Measurements from ENCODE around the gene WDR90.

Gene WDR90

GRCh38 chr16:684071-684794 lies 35.1 kb downstream of the WDR90 start, which contains the start of gene JMJD8:
TSS of gene JMJD8 (minus strand) at chr16:684334. CDS start at chr16:684319, 15 bp downstream.
- TF ChIP-seq CTCF (IDR thresholded peaks at IDR 0.05; ENCODE audit: extremely low read depth, missing control alignments) = no peak
- peak; percentile 99 for DNase-seq (ENCODE audit: low spot score)

GRCh38 chr16:684961-685696 lies 36.0 kb downstream of the WDR90 start:
- TF ChIP-seq CTCF (IDR thresholded peaks at IDR 0.05; ENCODE audit: extremely low read depth, missing control alignments) = no peak
- DNase-seq (ENCODE audit: low spot score) = no peak

- TF ChIP-seq CTCF (IDR thresholded peaks at IDR 0.05; ENCODE audit: extremely low read depth, missing control alignments) = no peak
- peak; percentile 29 for DNase-seq (ENCODE audit: low spot score)
These were observed 36.8 kb downstream of the WDR90 start for GRCh38 chr16:685967-686366.

- DNase-seq (ENCODE audit: low spot score) = no peak
- no peak for TF ChIP-seq CTCF (IDR thresholded peaks at IDR 0.05; ENCODE audit: extremely low read depth, missing control alignments)
These were observed 37.5 kb downstream of the WDR90 start for GRCh38 chr16:686459-687260.

- no peak for DNase-seq (ENCODE audit: low spot score)
- TF ChIP-seq CTCF (IDR thresholded peaks at IDR 0.05; ENCODE audit: extremely low read depth, missing control alignments) = no peak
These were observed 38.3 kb downstream of the WDR90 start for GRCh38 chr16:687499-687898.

- no peak for DNase-seq (ENCODE audit: low spot score)
- no peak for TF ChIP-seq CTCF (IDR thresholded peaks at IDR 0.05; ENCODE audit: extremely low read depth, missing control alignments)
These were observed 40.2 kb downstream of the WDR90 start for GRCh38 chr16:689175-689897.

- DNase-seq (ENCODE audit: low spot score) = peak; percentile 18
These were observed 42.1 kb downstream of the WDR90 start for GRCh38 chr16:691242-691641.
